GM12874 (cell line): Measurements from ENCODE around the gene HDGF.

Experiments
- TF ChIP-seq, protein P1 (sequence below): IDR thresholded peaks from 2 replicates; pipeline ENCODE4 v1.5.1; 2011; ENCODE audit warnings: low read depth, mild to moderate bottlenecking, control low read depth, low read length, moderate library complexity; ENCODE audit not compliant: insufficient read depth

HDGF gene

DNA sequence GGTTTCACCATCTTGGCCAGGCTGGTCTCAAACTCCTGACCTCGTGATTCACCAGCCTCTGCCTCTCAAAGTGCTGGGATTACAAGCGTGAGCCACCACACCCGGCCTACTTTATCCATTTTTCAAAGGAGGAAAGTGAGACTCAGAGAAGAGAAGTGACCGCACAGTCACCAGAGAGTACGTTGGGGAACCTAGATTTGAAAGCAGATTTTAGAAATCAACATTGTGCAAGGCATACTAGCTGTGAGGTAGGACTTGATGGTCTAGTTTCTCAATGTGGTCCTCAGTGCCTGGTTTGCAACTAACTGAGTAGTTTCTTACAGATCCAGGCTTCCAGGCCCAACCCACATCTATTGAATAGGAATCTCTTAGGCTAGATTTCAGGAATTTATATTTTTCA, 14.2 kb upstream of the HDGF start:
- TF ChIP-seq, protein P1, sequence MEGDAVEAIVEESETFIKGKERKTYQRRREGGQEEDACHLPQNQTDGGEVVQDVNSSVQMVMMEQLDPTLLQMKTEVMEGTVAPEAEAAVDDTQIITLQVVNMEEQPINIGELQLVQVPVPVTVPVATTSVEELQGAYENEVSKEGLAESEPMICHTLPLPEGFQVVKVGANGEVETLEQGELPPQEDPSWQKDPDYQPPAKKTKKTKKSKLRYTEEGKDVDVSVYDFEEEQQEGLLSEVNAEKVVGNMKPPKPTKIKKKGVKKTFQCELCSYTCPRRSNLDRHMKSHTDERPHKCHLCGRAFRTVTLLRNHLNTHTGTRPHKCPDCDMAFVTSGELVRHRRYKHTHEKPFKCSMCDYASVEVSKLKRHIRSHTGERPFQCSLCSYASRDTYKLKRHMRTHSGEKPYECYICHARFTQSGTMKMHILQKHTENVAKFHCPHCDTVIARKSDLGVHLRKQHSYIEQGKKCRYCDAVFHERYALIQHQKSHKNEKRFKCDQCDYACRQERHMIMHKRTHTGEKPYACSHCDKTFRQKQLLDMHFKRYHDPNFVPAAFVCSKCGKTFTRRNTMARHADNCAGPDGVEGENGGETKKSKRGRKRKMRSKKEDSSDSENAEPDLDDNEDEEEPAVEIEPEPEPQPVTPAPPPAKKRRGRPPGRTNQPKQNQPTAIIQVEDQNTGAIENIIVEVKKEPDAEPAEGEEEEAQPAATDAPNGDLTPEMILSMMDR, result no peak

DNA sequence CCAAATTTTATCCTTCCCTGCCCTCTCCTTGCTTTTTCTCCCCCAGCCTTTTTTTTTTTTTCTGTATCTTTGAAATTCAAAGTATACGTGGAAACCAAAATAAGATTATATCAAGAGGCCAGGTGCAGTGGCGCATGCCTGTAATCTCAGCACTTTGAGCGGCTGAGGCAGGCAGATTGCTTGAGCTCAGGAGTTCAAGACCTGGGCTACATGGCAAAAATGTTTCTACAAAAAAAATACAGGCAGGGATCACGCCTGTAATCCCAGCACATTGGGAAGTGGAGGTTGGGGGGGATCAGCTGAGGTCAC, 9.3 kb upstream of the HDGF start:
- TF ChIP-seq, protein P1, result no peak

DNA sequence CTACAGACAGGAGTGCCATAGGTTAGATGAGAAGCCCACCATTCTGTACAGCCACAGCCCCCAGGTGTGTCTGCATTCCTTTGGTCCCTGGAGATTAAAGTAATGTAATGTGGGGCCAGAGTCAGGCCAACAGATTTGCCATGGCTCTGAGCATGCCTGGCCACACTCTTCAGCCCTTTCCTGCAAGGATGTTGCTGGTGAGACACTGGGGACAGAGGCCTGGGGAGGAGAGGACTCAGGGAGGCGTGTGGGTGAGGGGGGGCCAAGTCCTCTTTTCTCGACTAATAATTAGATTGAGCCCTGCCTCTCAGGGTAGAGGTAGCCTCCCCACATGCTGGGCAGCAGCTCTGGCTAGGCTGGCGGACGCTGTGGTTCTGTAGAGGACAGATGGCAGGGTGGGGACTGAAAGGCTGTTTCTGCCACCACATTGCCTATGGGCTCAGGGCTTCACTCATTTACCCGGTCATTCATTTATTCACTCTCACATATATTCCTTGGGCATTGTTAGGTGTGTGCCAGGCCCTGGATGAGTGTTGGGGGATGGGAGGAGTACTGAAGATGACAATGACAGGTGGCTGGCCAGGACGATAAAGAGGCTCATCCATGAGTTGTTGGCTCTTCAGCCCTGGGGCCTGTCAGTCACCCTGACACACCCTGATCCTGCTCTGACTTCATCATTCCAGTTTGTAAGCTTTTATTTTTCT, 8.8 kb upstream of the HDGF start:
- TF ChIP-seq, protein P1, result no peak

DNA sequence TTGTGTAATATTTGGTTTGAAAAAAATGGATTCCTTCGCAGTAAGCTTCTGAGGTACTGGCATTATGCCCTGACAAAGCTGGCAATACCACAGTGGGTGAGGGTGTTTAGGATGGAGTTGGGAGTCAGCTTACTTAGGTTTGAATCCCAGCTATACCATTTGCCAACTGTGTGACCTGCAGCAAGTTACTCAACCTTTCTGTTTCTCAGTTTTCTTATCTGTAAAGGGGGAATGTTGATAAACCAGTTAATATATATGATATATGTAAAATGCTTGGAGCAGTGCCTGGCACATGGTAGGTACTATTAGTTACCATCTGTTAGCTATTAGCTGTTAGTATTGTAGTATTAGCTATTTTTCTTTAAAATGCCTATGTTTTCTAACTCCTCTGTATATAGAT, 4.9 kb upstream of the HDGF start:
- TF ChIP-seq, protein P1, result no peak

DNA sequence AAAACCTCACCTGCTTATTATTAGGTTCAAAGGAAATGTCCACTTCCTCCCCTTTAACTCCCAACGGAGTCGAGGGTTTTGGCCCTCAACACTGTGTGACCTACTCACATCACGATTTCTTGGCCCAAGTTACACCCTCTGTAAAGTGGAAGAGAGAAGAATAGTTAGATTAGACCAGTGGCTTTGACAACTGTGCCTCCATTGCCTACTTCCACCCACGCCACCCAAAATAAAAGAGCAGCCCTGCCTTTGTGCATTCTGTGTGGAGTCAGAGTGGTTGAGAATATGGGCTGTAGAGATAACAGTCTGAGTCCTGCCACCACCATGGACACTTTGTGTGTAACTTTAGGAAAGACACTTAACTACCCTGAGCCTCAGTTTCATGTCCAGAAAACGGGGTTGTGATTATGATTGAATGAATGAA, 4.1 kb upstream of the HDGF start:
- TF ChIP-seq, protein P1, result no peak

DNA sequence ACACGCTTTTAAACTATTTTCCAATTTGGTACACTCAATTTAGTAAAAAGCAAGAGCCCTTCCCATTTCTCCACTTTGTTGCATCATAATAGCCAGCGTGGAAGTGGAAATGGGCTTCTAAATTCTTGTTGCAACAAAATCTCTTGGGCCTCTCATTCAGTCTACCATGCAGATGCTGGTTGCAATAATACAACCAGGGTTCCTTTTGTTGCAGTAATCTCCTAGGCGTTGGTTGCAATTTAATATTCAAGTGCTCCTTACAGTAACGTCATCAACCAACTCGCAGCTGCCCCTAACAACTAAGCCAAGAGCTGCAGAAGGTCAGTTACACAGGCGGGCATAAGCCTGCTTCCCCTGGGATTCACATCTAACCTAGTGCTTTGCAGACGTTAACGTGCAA, 2.7 kb upstream of the HDGF start:
- TF ChIP-seq, protein P1, result no peak

DNA sequence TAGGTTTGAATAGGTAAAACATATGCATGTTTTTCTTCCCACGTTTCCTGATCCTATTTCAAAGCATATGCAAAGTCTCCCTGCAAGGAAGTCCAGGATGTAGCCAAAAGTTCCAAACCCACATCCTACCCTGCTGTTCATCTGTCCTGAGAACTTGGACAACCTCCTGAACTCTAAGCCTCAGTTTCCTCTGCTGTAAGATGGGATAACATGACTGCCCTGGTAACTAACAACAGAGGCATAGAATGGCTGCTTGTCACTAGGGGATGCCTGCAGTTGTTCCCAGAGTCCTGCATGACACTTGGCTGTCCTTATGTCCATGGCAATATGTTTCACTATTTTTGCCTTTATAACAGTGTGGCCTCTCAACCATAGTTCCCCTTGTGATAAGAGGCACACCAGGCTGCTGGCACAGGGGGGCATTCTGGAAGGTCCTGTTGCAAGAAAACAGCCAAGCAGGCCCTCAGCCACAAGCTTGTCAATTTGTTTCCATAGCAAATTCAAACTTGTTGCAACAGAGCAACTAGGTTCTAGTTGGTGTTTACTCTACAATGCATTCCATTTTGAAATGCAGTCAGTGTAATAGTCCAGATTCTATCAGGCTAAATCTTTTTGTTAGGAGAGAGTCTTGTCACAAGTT, 1.5 kb upstream of the HDGF start:
- TF ChIP-seq, protein P1, result no peak
